Spleen (tissue), 11 donors: ENCODE results near the gene CBX3. TPM values are rescaled to one million over a fixed set of nuclear protein-coding genes. Genes with fewer than 3 reads are reported as not detected.

Experiments used
- DNase-seq: peaks from one replicate; pipeline ENCODE4 v3.0.0-alpha.2; 2020
- H3K27ac ChIP-seq, 8 donors: fragments of 200-600 bp; sonication (generic) in 7 of 8; 1 replicate in 4 of 8; 2 replicates in 4 of 8; pipeline versions ENCODE4 v1.5.0 to v1.8.0; 2016 to 2021; ENCODE audit warnings: inconsistent platforms in 4 of 8, mild to moderate bottlenecking in 4 of 8, moderate library complexity in 1 of 8
- H3K27me3 ChIP-seq, 7 donors: fragments of 200-600 bp; sonication (generic) in 6 of 7; replicated peaks in 1 of 7; 1 replicate in 4 of 7; 2 replicates in 3 of 7; pipeline versions ENCODE4 v1.5.0 to v1.8.0; 2016 to 2021; ENCODE audit warnings: inconsistent platforms in 3 of 7, mild to moderate bottlenecking in 1 of 7
- H3K36me3 ChIP-seq, 6 donors: fragments of 200-600 bp; sonication (generic) in 5 of 6; 1 replicate in 4 of 6; 2 replicates in 2 of 6; pipeline versions ENCODE4 v1.5.0 to v1.8.0; 2016 to 2021; ENCODE audit warnings: inconsistent platforms in 2 of 6
- H3K4me1 ChIP-seq, 6 donors: fragments of 200-600 bp; sonication (generic) in 5 of 6; 1 replicate in 3 of 6; 2 replicates in 3 of 6; pipeline versions ENCODE4 v1.5.0 to v1.8.0; 2016 to 2021; ENCODE audit warnings: inconsistent platforms in 3 of 6
- H3K4me3 ChIP-seq, 8 donors: fragments of 200-600 bp; sonication (generic) in 7 of 8; 1 replicate in 4 of 8; 2 replicates in 4 of 8; pipeline versions ENCODE4 v1.5.0 to v1.8.0; 2016 to 2021; ENCODE audit warnings: inconsistent platforms in 4 of 8, mild to moderate bottlenecking in 4 of 8, moderate library complexity in 2 of 8
- H3K9me3 ChIP-seq, 8 donors: fragments of 200-600 bp; sonication (generic) in 7 of 8; 1 replicate in 4 of 8; 2 replicates in 4 of 8; pipeline versions ENCODE4 v1.5.0 to v1.8.0; 2016 to 2021; ENCODE audit warnings: inconsistent platforms in 4 of 8
- CTCF ChIP-seq, 11 experiments: fragments of 200-600 bp in 7 of 11; fragments of 450-650 bp in 4 of 11; sonication (generic) in 4 of 11; IDR thresholded peaks in 8 of 11; conservative IDR thresholded peaks in 3 of 11; 1 replicate in 7 of 11; 2 replicates in 4 of 11; pipeline versions ENCODE4 v1.4.0 to v1.8.0; 2016 to 2021; ENCODE audit warnings: antibody characterized with exemption in 11 of 11, inconsistent platforms in 4 of 11, mild to moderate bottlenecking in 1 of 11
- POLR2A ChIP-seq, 3 donors: fragments of 450-650 bp; IDR thresholded peaks; one replicate each; pipeline ENCODE4 v1.5.1; 2017; ENCODE audit warnings: antibody characterized with exemption in 3 of 3, mild to moderate bottlenecking in 1 of 3
- POLR2AphosphoS5 ChIP-seq, 3 donors: sonication (generic); formaldehyde crosslinking; IDR thresholded peaks; one replicate each; pipeline ENCODE4 v1.5.1; 2017; ENCODE audit warnings: antibody characterized with exemption in 3 of 3
- whole genome bisulfite sequencing, 5 donors: extraction: QIAGEN DNeasy Blood & Tissue Kit in 3 of 5; methylation state at CpG; one replicate each; pipeline versions ENCODE4 v1.1.5 to v1.1.7; 2013 to 2018; 5-methylcytosine and 5-hydroxymethylcytosine counted together
- intact Hi-C: fragments of 100-400 bp; cut with DNase I; formaldehyde crosslinking; loops from one replicate; pipeline ENCODE4 v1.15.0; 2023; ENCODE audit warnings: low total_unique reads
- polyA plus RNA-seq, 3 donors: library from polyadenylated mRNA; stranded (reverse); fragments of 200-250 nt; gene quantifications; one replicate each; pipeline ENCODE4 v1.2.1, GENCODE V29; 2013
- total RNA-seq, 7 donors: library from RNA; depleted of rRNA in 3 of 7; stranded (reverse); fragments of >200 nt in 3 of 7; fragmentation: NEBNext Ultra II Directional in 4 of 7; extraction: Animal tissue kit (Norgen Biotek cat#: 25700) in 4 of 7; gene quantifications; one replicate each; pipeline versions ENCODE4 v1.1.0 to v1.2.1, GENCODE V29; 2016 to 2021
- donor health status: healthy with polysubstance abuse.
- donor health status: DM: no; HTN: no; CAD: no; lungs with moderate emphysema.
- donor health status: DM: no; HTN: no; CAD: no.
- donor health status: Bipolar disorder and iron deficiency.
- donor health status: healthy.
- donor health status: DM: no; HTN: no; CAD: no.
- donor health status: DM: yes; HTN: yes; CAD: no.

The CBX3 gene
- total and polyA plus RNA-seq, 10 donors, result 87.3 to 146 (median 109) TPM

DNA sequence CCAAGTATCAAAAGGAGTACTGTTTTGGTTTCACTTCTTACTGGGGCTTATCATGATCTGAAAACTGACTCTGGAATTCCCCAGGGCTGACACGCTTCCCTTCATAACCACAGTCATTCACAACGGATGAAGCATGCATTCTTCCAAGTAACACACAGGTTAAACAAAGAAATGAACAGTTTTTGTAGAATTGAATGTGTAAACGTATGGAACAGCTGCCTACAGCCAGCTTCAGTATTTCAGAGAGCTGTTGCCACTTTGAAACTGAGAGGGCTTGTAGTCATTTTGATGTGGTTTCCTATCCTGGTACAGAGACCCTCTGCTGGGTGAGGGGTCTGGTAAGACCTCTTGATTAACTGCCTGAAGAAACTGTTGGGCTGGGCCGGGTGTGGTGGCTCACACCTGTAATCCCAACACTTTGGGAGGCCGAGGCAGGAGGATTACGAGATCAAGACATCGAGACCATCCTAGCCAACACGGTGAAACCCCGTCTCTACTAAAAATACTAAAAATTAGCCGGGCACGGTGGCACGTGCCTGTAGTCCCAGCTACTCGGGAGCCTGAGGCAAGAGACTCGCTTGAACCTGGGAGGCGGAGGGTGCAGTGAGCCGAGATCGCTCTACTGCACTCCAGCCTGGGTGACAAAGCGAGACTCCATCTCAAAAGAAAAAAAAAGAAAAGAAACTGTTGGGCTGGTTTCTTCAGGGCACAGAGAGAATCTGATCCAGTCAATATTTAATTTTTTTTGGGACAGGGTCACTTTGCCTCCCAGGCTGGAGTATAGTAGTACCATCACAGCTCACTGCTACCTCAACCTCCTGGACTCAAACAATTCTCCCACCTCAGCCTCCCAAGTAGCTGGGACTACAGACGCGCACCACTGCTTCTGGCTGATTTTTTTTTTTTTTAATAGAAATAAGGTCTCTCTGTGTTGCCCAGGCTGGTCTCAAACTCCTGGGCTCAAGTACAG lies 44.8 kb upstream of the CBX3 start:
- peak overlapping the region; percentile 37 to 89 (median 73) for H3K27ac ChIP-seq
- H3K36me3 ChIP-seq, result no peaks in the 10 kb centered on the region
- peaks cover 16 to 65% (median 57%) of the 10 kb centered on the region in 6 donors for H3K4me1 ChIP-seq
- H3K4me3 ChIP-seq, result peak overlapping the region in 5 of 8 donors; percentile 0 to 58 (median 19)
- no peaks in the 10 kb centered on the region for H3K9me3 ChIP-seq
- WGBS, 5 donors, result 57 to 63% (median 59%) methylated on average over 20 of the region's 20 CpGs
- no peak for DNase-seq
- TF ChIP-seq POLR2A (IDR thresholded peaks at IDR 0.05) (no peak), CTCF (IDR thresholded peaks at IDR 0.05 in 8 of 11, conservative IDR thresholded peaks at IDR 0.05 in 3 of 11) (no peak), POLR2AphosphoS5 (IDR thresholded peaks at IDR 0.05) (no peak)
- intact Hi-C loops, result no loop called here
- peaks cover 0 to 10% (median 0%) of the 10 kb centered on the region in 7 donors for H3K27me3 ChIP-seq

GRCh38 chr7:26157520-26158105 lies 43.9 kb upstream of the CBX3 start:
- WGBS, 5 donors, result 88 to 98% (median 91%) methylated on average over 4 of the region's 4 CpGs

GRCh38 chr7:26159243-26159642 lies 42.3 kb upstream of the CBX3 start:
- TF ChIP-seq CTCF (IDR thresholded peaks at IDR 0.05 in 8 of 11, conservative IDR thresholded peaks at IDR 0.05 in 3 of 11), result no peak
- no peak for TF ChIP-seq POLR2A (IDR thresholded peaks at IDR 0.05)
- TF ChIP-seq POLR2AphosphoS5 (IDR thresholded peaks at IDR 0.05), result no peak
- 73 to 97% (median 83%) methylated on average over 2 of the region's 2 CpGs for WGBS, 5 donors
- Histone ChIP-seq H3K4me1 (peaks cover 16 to 44% (median 39%) of the 10 kb centered on the region in 6 donors), H3K36me3 (no peaks in the 10 kb centered on the region), H3K4me3 (no peak overlapping the region), H3K27ac (peak overlapping the region in 1 of 8 donors; percentile 13), H3K9me3 (peaks cover 0 to 4% (median 0%) of the 10 kb centered on the region in 8 donors), H3K27me3 (no peaks in the 10 kb centered on the region)
- DNase-seq, result no peak
- intact Hi-C loops, result no loop called here

More at GRCh38 chr7:26157520-26158105, 43.9 kb upstream of the CBX3 start:
- peaks cover 0 to 6% (median 0%) of the 10 kb centered on the region in 7 donors for H3K27me3 ChIP-seq
- peak overlapping the region in 3 of 8 donors; percentile 69 to 89 (median 82) for H3K27ac ChIP-seq
- intact Hi-C loops, result no loop called here
- H3K4me3 ChIP-seq, result no peak overlapping the region
- peaks cover 16 to 61% (median 55%) of the 10 kb centered on the region in 6 donors for H3K4me1 ChIP-seq
- TF ChIP-seq POLR2AphosphoS5 (IDR thresholded peaks at IDR 0.05) (no peak), CTCF (IDR thresholded peaks at IDR 0.05 in 8 of 11, conservative IDR thresholded peaks at IDR 0.05 in 3 of 11) (no peak), POLR2A (IDR thresholded peaks at IDR 0.05) (no peak)
- no peak for DNase-seq
- no peaks in the 10 kb centered on the region for H3K36me3 ChIP-seq
- H3K9me3 ChIP-seq, result no peaks in the 10 kb centered on the region

DNA sequence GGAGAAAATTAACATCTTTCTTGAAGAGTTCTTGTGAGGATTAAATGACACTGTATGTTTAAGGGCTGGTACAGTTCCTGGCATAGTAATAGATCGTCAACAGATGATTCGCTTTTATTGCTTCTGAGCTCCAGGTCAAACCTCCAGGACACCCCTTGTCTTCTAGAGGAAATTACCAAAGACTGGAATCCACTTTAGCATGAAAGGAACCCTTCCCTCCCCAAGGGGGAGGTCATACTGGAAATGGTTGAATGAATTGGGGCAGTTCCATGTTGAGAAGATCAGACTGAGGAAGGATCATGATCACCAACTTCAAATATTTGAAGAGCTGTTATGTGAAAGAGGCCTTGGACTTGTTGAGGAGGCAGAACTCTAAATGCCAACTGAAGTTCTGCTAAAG lies 40.6 kb upstream of the CBX3 start:
- intact Hi-C loops, result no loop called here
- no peaks in the 10 kb centered on the region for H3K36me3 ChIP-seq
- WGBS, 5 donors, result 91 to 100% (median 95%) methylated on average over 2 of the region's 2 CpGs
- no peak for DNase-seq
- H3K9me3 ChIP-seq, result peaks cover 0 to 4% (median 0%) of the 10 kb centered on the region in 8 donors
- peaks cover 10 to 29% (median 22%) of the 10 kb centered on the region in 6 donors for H3K4me1 ChIP-seq
- H3K27ac ChIP-seq, result no peak overlapping the region
- H3K27me3 ChIP-seq, result no peaks in the 10 kb centered on the region
- no peak overlapping the region for H3K4me3 ChIP-seq
- TF ChIP-seq POLR2AphosphoS5 (IDR thresholded peaks at IDR 0.05) (no peak), CTCF (IDR thresholded peaks at IDR 0.05 in 8 of 11, conservative IDR thresholded peaks at IDR 0.05 in 3 of 11) (no peak), POLR2A (IDR thresholded peaks at IDR 0.05) (no peak)
